Endometrial microvascular endothelial cells (primary cell): ENCODE results near the gene ABI3BP. TPM values are rescaled to one million over a fixed set of nuclear protein-coding genes. Genes with fewer than 3 reads are reported as not detected.
"Not testable (repeated sequence)": the region's sequence is repeated elsewhere in the genome, so short reads cannot be mapped to it uniquely, and the experiment has no call there.

ENCODE experiments used
- in situ Hi-C: cut with HindIII; loops from 2 replicates; pipeline ENCODE4 v1.10.0; 2017; ENCODE audit warnings: low sequenced_read_pairs, low pct_unique_long_range_greater_than_20kb; ENCODE audit errors: inconsistent ontology term
- total RNA-seq: library from RNA; depleted of rRNA; stranded (reverse); fragments of >200 nt; gene quantifications from one replicate; pipeline ENCODE4 v1.2.3, GENCODE V29; 2015; ENCODE audit errors: inconsistent ontology term

The ABI3BP gene
- total RNA-seq, result 53.2 TPM

GRCh38 chr3:100993309-100993708, at the start of gene ABI3BP:
ABI3BP (minus strand) TSS chr3:100993421; CDS start chr3:100993384, 37 bp downstream.
- in situ Hi-C loops, result no loop called here

GRCh38 chr3:101039285-101039684, 46.1 kb upstream of the ABI3BP start:
- in situ Hi-C loops, result no loop called here

GRCh38 chr3:101038880-101039279, 45.7 kb upstream of the ABI3BP start:
- in situ Hi-C loops, result no loop called here

- in situ Hi-C loops, result no loop called here
Measured at GRCh38 chr3:101038393-101038792, 45.2 kb upstream of the ABI3BP start.

GRCh38 chr3:101037613-101038012, 44.4 kb upstream of the ABI3BP start:
- in situ Hi-C loops, result no loop called here

GRCh38 chr3:101036676-101037075, 43.5 kb upstream of the ABI3BP start:
- in situ Hi-C loops, result no loop called here

GRCh38 chr3:101036213-101036618, 43.0 kb upstream of the ABI3BP start:
- in situ Hi-C loops, result no loop called here

GRCh38 chr3:101027286-101027685, 34.1 kb upstream of the ABI3BP start:
- in situ Hi-C loops, result no loop called here

- in situ Hi-C loops, result no loop called here
Measured at GRCh38 chr3:101026881-101027280, 33.7 kb upstream of the ABI3BP start.

GRCh38 chr3:101026244-101026643, 33.0 kb upstream of the ABI3BP start:
- in situ Hi-C loops, result no loop called here

GRCh38 chr3:101020351-101021015, 27.3 kb upstream of the ABI3BP start:
- in situ Hi-C loops, result no loop called here

GRCh38 chr3:101017017-101017416, 23.8 kb upstream of the ABI3BP start:
- in situ Hi-C loops, result no loop called here

- in situ Hi-C loops, result not testable (repeated sequence)
Measured at GRCh38 chr3:101012312-101012711, 19.1 kb upstream of the ABI3BP start.

- in situ Hi-C loops, result no loop called here
Measured at GRCh38 chr3:101011136-101011535, 17.9 kb upstream of the ABI3BP start.

- in situ Hi-C loops, result no loop called here
Measured at GRCh38 chr3:101010296-101010695, 17.1 kb upstream of the ABI3BP start.

- in situ Hi-C loops, result no loop called here
Measured at GRCh38 chr3:101009386-101009785, 16.2 kb upstream of the ABI3BP start.

GRCh38 chr3:100999160-100999559, 5.9 kb upstream of the ABI3BP start:
- in situ Hi-C loops, result no loop called here

- in situ Hi-C loops, result no loop called here
Measured at GRCh38 chr3:100994809-100995208, 1.6 kb upstream of the ABI3BP start.

- in situ Hi-C loops, result no loop called here
Measured at GRCh38 chr3:100994187-100994586, 966 bp upstream of the ABI3BP start.

- in situ Hi-C loops, result no loop called here
Measured at GRCh38 chr3:100992231-100993012, 799 bp downstream of the ABI3BP start.
